ENCODE measurements around the gene SSC4D. TPM values are rescaled to one million over a fixed set of nuclear protein-coding genes. Genes with fewer than 3 reads are reported as not detected.
A peak's percentile ranks its signal among the peaks of the same experiment; 100 is the strongest.

SSC4D gene
- total RNA-seq, 1 donor from 2014 or later, result 0.79 TPM

- DNase-seq (ENCODE audit: low read depth) (peak; percentile 51), FAIRE-seq (no peak)
- Histone ChIP-seq H3K36me3 (ENCODE audit: control insufficient read depth, insufficient read depth, low read length) (no peaks in the 10 kb centered on the region), H3K4me3 (ENCODE audit: low read depth, low read length) (no peak overlapping the region), H3K27me3 (ENCODE audit: control insufficient read depth, insufficient read depth, low read length) (no peaks in the 10 kb centered on the region)
- TF ChIP-seq CTCF (IDR thresholded peaks at IDR 0.05; ENCODE audit: insufficient read depth, low read length, severe bottlenecking), result no peak
Observed at GRCh38 chr7:76383089-76383944, 26.2 kb downstream of the SSC4D start.

- FAIRE-seq (no peak), DNase-seq (ENCODE audit: low read depth) (no peak)
- Histone ChIP-seq H3K36me3 (ENCODE audit: control insufficient read depth, insufficient read depth, low read length) (no peaks in the 10 kb centered on the region), H3K4me3 (ENCODE audit: low read depth, low read length) (no peak overlapping the region), H3K27me3 (ENCODE audit: control insufficient read depth, insufficient read depth, low read length) (no peaks in the 10 kb centered on the region)
- no peak for TF ChIP-seq CTCF (IDR thresholded peaks at IDR 0.05; ENCODE audit: insufficient read depth, low read length, severe bottlenecking)
Observed at GRCh38 chr7:76381814-76382213, 27.7 kb downstream of the SSC4D start.

- TF ChIP-seq CTCF (IDR thresholded peaks at IDR 0.05; ENCODE audit: insufficient read depth, low read length, severe bottlenecking), result no peak
- no peak for FAIRE-seq
- H3K27me3 ChIP-seq (ENCODE audit: control insufficient read depth, insufficient read depth, low read length), result no peaks in the 10 kb centered on the region
- no peaks in the 10 kb centered on the region for H3K36me3 ChIP-seq (ENCODE audit: control insufficient read depth, insufficient read depth, low read length)
- DNase-seq (ENCODE audit: low read depth), result no peak
- no peak overlapping the region for H3K4me3 ChIP-seq (ENCODE audit: low read depth, low read length)
Observed at GRCh38 chr7:76380623-76380966, 28.9 kb downstream of the SSC4D start.

- TF ChIP-seq CTCF (IDR thresholded peaks at IDR 0.05; ENCODE audit: insufficient read depth, low read length, severe bottlenecking), result no peak
- FAIRE-seq (no peak), DNase-seq (ENCODE audit: low read depth) (no peak)
- no peaks in the 10 kb centered on the region for H3K27me3 ChIP-seq (ENCODE audit: control insufficient read depth, insufficient read depth, low read length)
- no peaks in the 10 kb centered on the region for H3K36me3 ChIP-seq (ENCODE audit: control insufficient read depth, insufficient read depth, low read length)
- no peak overlapping the region for H3K4me3 ChIP-seq (ENCODE audit: low read depth, low read length)
Observed at GRCh38 chr7:76377186-76377918, 32.1 kb downstream of the SSC4D start.

- H3K4me3 ChIP-seq (ENCODE audit: low read depth, low read length), result no peak overlapping the region
- H3K27me3 ChIP-seq (ENCODE audit: control insufficient read depth, insufficient read depth, low read length), result no peaks in the 10 kb centered on the region
- no peaks in the 10 kb centered on the region for H3K36me3 ChIP-seq (ENCODE audit: control insufficient read depth, insufficient read depth, low read length)
Observed at GRCh38 chr7:76375251-76375650, 34.2 kb downstream of the SSC4D start.

More at GRCh38 chr7:76375251-76375650, 34.2 kb downstream of the SSC4D start:
- FAIRE-seq (no peak), DNase-seq (ENCODE audit: low read depth) (no peak)
- no peak for TF ChIP-seq CTCF (IDR thresholded peaks at IDR 0.05; ENCODE audit: insufficient read depth, low read length, severe bottlenecking)
